Natural killer cell treated with Interleukin-12 subunit alpha and Interleukin-12 subunit beta and Interleukin-15 and Interleukin-18, amount 100 ng/mL, for 72 hours (primary cell): ENCODE measurements around the gene LCN2. TPM values are rescaled to one million over a fixed set of nuclear protein-coding genes. Genes with fewer than 3 reads are reported as not detected.
A peak's percentile ranks its signal among the peaks of the same experiment; 100 is the strongest.

ENCODE experiments used
- ATAC-seq, 2 donors: fragments of 150-1000 bp; cut with Tn5 transposase in 1 of 2; sonication (Bioruptor Pico), chemical (Tn5 transposase) in 1 of 2; 2 replicates each; pipeline ENCODE4 v1.10.0; 2021
- DNase-seq: peaks from one replicate; pipeline ENCODE4 v3.0.0; 2022; ENCODE audit warnings: low spot score
- H3K27ac Mint-ChIP-seq, 2 donors: 1 replicate in 1 of 2; 2 replicates in 1 of 2; pipeline ENCODE4 v1.8.0; 2022; ENCODE audit warnings: mixed read lengths in 2 of 2, mild to moderate bottlenecking in 1 of 2, moderate library complexity in 1 of 2
- H3K27me3 Mint-ChIP-seq, 2 donors: 1 replicate in 1 of 2; 2 replicates in 1 of 2; pipeline ENCODE4 v1.8.0; 2022; ENCODE audit warnings: mixed read lengths in 2 of 2
- H3K36me3 Mint-ChIP-seq: one replicate; pipeline ENCODE4 v1.8.0; 2022; ENCODE audit warnings: mixed read lengths
- H3K4me1 Mint-ChIP-seq, 2 donors: 1 replicate in 1 of 2; 2 replicates in 1 of 2; pipeline ENCODE4 v1.8.0; 2022; ENCODE audit warnings: low read depth in 2 of 2, mixed read lengths in 2 of 2, mild to moderate bottlenecking in 1 of 2
- H3K4me3 Mint-ChIP-seq: one replicate; pipeline ENCODE4 v1.8.0; 2022; ENCODE audit warnings: mixed read lengths
- H3K9me3 Mint-ChIP-seq: 2 replicates; pipeline ENCODE4 v1.8.0; 2022; ENCODE audit warnings: mixed read lengths
- total RNA-seq, 2 donors: library from RNA; stranded (reverse); gene quantifications; one replicate each; pipeline ENCODE4 v1.2.3, GENCODE V29; 2022

The LCN2 gene
- total RNA-seq, 2 donors from 2014 or later: not detected

GRCh38 chr9:128143525-128144238 lies 5.6 kb upstream of the LCN2 start:
- no peak overlapping the region for H3K27ac Mint-ChIP-seq
- no peaks in the 10 kb centered on the region for H3K36me3 Mint-ChIP-seq
- H3K9me3 Mint-ChIP-seq: no peaks in the 10 kb centered on the region
- DNase-seq (no peak), ATAC-seq (peak in 1 of 2 donors; percentile 20)
- no peak overlapping the region for H3K4me3 Mint-ChIP-seq
- H3K4me1 Mint-ChIP-seq: peaks cover 0 to 3% of the 10 kb centered on the region in 2 donors
- H3K27me3 Mint-ChIP-seq: peaks cover 0 to 3% of the 10 kb centered on the region in 2 donors

- Mint-ChIP-seq H3K9me3 (no peaks in the 10 kb centered on the region), H3K27ac (no peak overlapping the region), H3K4me1 (peaks cover 0 to 3% of the 10 kb centered on the region in 2 donors), H3K27me3 (peaks cover 0 to 3% of the 10 kb centered on the region in 2 donors), H3K36me3 (no peaks in the 10 kb centered on the region), H3K4me3 (no peak overlapping the region)
- no peak for DNase-seq
- ATAC-seq: no peak
Observed at GRCh38 chr9:128144239-128145181, 4.7 kb upstream of the LCN2 start.

- no peak for DNase-seq
- Mint-ChIP-seq H3K9me3 (no peaks in the 10 kb centered on the region), H3K36me3 (no peaks in the 10 kb centered on the region), H3K4me1 (peaks cover 0 to 3% of the 10 kb centered on the region in 2 donors), H3K4me3 (no peak overlapping the region), H3K27me3 (peaks cover 0 to 3% of the 10 kb centered on the region in 2 donors), H3K27ac (no peak overlapping the region)
- no peak for ATAC-seq
Observed at GRCh38 chr9:128145536-128145935, 3.7 kb upstream of the LCN2 start.

GRCh38 chr9:128145951-128146351 lies 3.3 kb upstream of the LCN2 start:
- no peaks in the 10 kb centered on the region for H3K9me3 Mint-ChIP-seq
- peaks cover 0 to 3% of the 10 kb centered on the region in 2 donors for H3K4me1 Mint-ChIP-seq
- H3K27me3 Mint-ChIP-seq: peaks cover 0 to 3% of the 10 kb centered on the region in 2 donors
- no peak for DNase-seq
- H3K27ac Mint-ChIP-seq: no peak overlapping the region
- no peak overlapping the region for H3K4me3 Mint-ChIP-seq
- no peaks in the 10 kb centered on the region for H3K36me3 Mint-ChIP-seq
- peak; percentile 20 to 29 for ATAC-seq

- Mint-ChIP-seq H3K4me1 (peaks cover 0 to 3% of the 10 kb centered on the region in 2 donors), H3K27me3 (peaks cover 0 to 3% of the 10 kb centered on the region in 2 donors), H3K9me3 (no peaks in the 10 kb centered on the region), H3K36me3 (no peaks in the 10 kb centered on the region), H3K4me3 (no peak overlapping the region), H3K27ac (no peak overlapping the region)
- ATAC-seq (peak in 1 of 2 donors; percentile 29), DNase-seq (no peak)
Observed at GRCh38 chr9:128146591-128147120, 2.6 kb upstream of the LCN2 start.

- ATAC-seq (no peak), DNase-seq (no peak)
- no peaks in the 10 kb centered on the region for H3K4me1 Mint-ChIP-seq
- no peak overlapping the region for H3K27ac Mint-ChIP-seq
- no peaks in the 10 kb centered on the region for H3K9me3 Mint-ChIP-seq
- H3K4me3 Mint-ChIP-seq: no peak overlapping the region
- H3K27me3 Mint-ChIP-seq: no peaks in the 10 kb centered on the region
- H3K36me3 Mint-ChIP-seq: no peaks in the 10 kb centered on the region
Observed at GRCh38 chr9:128148509-128149000, 698 bp upstream of the LCN2 start.

- no peaks in the 10 kb centered on the region for H3K4me1 Mint-ChIP-seq
- no peak overlapping the region for H3K4me3 Mint-ChIP-seq
- ATAC-seq (no peak), DNase-seq (no peak)
- no peaks in the 10 kb centered on the region for H3K27me3 Mint-ChIP-seq
- H3K27ac Mint-ChIP-seq: no peak overlapping the region
- no peaks in the 10 kb centered on the region for H3K36me3 Mint-ChIP-seq
- no peaks in the 10 kb centered on the region for H3K9me3 Mint-ChIP-seq
Observed at GRCh38 chr9:128149951-128150593, 819 bp downstream of the LCN2 start.

- Mint-ChIP-seq H3K36me3 (no peaks in the 10 kb centered on the region), H3K27me3 (no peaks in the 10 kb centered on the region), H3K4me1 (no peaks in the 10 kb centered on the region), H3K27ac (no peak overlapping the region), H3K9me3 (no peaks in the 10 kb centered on the region), H3K4me3 (no peak overlapping the region)
- peak in 1 of 2 donors; percentile 15 for ATAC-seq
- no peak for DNase-seq
Observed at GRCh38 chr9:128150594-128151308, 1.5 kb downstream of the LCN2 start.

- Mint-ChIP-seq H3K4me1 (no peaks in the 10 kb centered on the region), H3K27me3 (no peaks in the 10 kb centered on the region), H3K9me3 (no peaks in the 10 kb centered on the region), H3K36me3 (no peaks in the 10 kb centered on the region), H3K4me3 (no peak overlapping the region), H3K27ac (no peak overlapping the region)
- DNase-seq: no peak
- no peak for ATAC-seq
Observed at GRCh38 chr9:128151309-128152132, 2.3 kb downstream of the LCN2 start.

GRCh38 chr9:128152133-128153059 lies 3.1 kb downstream of the LCN2 start:
- no peaks in the 10 kb centered on the region for H3K9me3 Mint-ChIP-seq
- no peak overlapping the region for H3K27ac Mint-ChIP-seq
- no peak overlapping the region for H3K4me3 Mint-ChIP-seq
- no peaks in the 10 kb centered on the region for H3K4me1 Mint-ChIP-seq
- ATAC-seq: no peak
- H3K27me3 Mint-ChIP-seq: no peaks in the 10 kb centered on the region
- peak; percentile 45 for DNase-seq
- no peaks in the 10 kb centered on the region for H3K36me3 Mint-ChIP-seq

- no peaks in the 10 kb centered on the region for H3K27me3 Mint-ChIP-seq
- no peak overlapping the region for H3K4me3 Mint-ChIP-seq
- H3K27ac Mint-ChIP-seq: no peak overlapping the region
- ATAC-seq (no peak), DNase-seq (no peak)
- no peaks in the 10 kb centered on the region for H3K4me1 Mint-ChIP-seq
- no peaks in the 10 kb centered on the region for H3K36me3 Mint-ChIP-seq
- no peaks in the 10 kb centered on the region for H3K9me3 Mint-ChIP-seq
Observed at GRCh38 chr9:128153060-128153946, 4.0 kb downstream of the LCN2 start.
